ENCODE measurements around the gene CEBPB.
"Not testable (repeated sequence)": the region's sequence is repeated elsewhere in the genome, so short reads cannot be mapped to it uniquely, and the experiment has no call there.

CEBPB gene

DNA sequence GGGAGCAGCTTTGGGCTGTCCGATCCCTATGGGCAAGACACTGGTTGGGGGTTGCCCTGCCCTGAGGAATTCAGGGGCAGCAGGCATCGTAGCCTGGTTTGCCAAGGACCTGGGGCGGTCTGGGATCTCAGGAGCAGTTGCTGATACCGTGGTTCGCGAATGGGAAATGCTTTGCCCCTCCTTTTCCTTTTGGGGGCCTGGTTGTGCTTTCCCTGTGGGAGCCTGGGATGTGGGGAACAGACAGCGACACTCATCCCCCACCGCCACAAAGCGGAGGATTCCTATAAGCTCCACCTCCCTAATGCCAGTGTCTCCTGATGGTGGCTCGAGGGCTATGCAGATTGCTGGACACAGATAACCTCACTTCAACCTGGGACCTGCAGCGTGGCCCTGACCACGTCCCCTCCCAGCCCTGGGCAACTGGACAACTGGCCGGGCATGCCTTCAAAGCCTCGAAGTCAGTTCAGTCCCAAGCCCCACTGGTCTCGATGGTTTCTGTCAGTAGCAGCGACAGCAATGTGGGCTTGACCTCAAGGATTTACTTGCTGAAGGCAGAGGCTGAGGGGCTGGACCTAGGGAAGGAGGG, 3.3 kb downstream of the CEBPB start:
- DNase-seq = no peak

DNA sequence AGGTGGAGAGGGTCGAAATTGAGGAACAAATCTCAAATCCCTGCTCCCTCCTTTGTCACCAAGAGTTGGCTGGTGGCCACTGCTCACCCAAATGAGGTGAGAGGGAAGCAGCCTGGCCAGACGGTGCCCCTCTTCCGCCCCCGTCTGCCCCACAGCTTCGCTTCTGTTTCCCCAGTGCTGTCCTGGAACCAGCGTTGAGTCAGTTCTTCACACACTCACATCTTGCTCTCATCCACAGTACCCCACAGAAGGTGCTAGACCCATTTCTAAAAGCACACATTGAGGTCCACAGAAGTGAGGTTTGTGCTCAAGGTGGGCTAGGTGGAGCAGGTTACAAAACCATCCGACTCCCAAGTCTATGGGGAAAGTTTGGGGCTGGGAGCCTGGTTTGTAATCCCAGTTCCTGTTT, 3.8 kb downstream of the CEBPB start:
- no peak for DNase-seq

DNA sequence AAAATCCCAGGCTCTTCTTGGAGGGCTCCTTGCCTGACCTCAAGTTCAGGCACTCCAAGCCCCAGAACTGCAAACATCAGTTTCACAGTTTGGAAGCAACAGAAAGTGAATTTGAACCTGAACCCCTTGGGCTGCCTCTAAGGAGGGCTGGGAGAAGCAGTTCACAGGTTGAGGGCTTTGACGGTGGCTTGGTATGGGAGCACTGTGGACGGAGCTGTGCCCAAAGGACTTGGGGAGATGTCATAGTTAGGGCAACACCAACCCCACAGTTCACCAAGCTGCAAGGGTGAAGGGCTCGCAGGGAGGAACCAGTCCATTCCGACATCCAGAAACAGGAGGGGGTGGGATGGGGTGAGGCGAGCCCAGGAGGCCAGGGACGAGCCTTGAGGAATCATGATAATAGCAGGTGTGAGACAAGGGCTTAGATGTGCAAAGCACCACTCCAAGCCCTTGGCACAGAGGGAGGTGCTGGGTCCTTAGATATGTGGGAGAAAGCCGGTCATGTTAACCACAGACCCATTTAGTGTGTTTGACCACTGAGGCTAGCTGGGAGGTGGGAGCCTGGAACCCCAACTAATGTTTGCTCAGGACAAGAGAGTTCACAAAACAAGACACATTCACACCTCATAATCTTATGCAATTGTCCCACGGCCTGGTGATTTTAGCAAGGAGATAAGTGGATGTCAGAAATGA, 4.3 kb downstream of the CEBPB start:
- DNase-seq = no peak

DNA sequence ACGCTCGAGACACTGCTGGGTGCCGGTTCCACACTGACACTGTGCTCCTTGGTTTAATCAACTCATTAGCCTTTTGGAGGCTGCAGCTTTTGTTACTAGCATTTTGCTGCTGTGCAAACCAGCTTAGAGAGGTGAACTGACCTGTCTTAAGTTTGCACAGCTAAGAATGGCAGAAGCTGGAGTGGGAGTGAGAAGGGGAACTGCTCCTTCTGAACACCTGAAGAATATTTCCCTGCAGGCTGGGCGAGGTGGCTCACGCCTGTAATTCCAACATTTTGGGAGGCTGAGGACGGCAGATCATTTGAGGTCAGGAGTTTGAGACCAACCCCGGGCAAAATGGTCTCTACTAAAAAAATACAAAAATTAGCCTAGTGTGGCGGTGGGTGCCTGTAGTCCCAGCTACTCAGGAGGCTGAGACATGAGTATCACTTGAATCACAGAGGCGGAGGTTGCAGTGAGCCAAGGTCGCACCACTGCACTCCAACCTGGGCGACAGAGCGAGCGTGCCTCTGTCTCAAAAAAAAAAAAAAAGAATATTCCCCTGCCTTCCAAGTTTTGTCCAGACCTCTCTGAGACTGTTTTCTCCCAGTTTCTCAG, 5.0 kb downstream of the CEBPB start:
- no peak for DNase-seq

DNA sequence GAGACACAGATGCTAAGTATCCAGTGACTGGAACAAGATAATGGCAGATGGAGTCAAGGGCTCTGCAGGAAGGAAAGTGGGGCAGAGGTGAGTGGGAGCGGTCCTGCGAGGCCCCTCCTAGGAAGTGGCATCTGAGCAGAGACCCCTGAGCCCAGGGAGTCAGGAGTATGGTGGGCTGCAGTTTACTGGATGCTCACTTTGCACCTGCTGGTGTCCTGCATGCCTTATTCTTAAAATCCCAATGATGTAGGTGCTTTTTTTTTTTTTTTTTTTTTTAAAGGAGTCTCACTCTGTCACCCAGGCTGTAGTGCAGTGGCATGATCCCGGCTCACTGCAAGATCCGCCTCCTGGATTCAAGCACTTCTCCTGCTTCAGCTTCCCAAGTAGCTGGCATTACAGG, 5.6 kb downstream of the CEBPB start:
- DNase-seq = no peak

DNA sequence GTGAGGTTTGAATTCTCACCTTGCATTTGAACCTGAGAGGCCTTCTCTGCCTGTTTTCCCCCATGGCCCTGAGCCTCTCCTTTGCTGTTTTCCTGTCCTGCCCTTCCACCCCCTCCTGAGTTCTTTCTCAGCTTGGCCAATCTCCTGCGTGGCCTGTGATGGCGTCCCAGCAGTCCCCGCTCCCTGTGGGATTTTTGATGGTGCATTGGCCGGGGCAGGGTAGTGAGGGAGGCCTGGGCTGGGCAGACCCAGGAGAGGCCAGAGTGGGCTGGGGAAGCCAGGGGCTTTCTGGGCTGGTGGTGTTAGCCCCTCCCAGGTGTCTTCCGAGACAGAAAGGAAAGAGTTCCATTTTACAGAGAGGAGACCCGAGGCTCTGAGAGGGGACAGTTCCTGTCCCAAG, 6.3 kb downstream of the CEBPB start:
- DNase-seq = no peak

DNA sequence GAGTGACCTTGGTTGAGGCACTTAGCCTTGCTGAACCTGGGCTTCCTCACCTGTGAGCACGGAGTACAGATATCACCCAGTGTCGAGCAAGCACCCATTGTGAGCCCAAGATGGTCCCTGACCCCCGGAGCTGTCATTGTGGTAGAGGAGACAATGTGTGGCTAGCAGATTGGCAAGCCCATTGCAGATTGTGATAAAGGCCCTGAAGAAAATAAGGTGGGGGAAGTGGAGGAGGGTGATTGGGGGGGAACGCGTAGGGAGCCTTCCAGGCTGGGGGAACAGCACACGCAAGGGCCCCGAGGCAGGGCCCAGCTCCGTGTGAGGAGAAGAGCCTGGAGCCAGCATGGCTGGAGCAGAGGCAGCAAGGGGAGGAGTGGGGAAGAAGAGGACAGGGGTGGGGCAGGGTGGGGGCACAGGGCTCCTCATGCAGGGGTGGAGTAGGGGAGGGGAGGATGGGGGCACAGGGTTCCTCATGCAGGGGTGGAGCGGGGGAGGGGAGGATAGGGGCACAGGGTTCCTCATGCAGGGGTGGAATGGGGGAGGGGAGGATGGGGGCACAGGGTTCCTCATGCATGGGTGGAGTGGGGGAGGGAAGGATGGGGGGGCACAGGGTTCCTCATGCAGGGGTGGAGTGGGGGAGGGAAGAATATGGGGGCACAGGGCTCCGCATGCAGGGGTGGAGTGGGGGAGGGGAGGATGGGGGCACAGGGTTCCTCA, 7.0 kb downstream of the CEBPB start:
- DNase-seq = no peak

DNA sequence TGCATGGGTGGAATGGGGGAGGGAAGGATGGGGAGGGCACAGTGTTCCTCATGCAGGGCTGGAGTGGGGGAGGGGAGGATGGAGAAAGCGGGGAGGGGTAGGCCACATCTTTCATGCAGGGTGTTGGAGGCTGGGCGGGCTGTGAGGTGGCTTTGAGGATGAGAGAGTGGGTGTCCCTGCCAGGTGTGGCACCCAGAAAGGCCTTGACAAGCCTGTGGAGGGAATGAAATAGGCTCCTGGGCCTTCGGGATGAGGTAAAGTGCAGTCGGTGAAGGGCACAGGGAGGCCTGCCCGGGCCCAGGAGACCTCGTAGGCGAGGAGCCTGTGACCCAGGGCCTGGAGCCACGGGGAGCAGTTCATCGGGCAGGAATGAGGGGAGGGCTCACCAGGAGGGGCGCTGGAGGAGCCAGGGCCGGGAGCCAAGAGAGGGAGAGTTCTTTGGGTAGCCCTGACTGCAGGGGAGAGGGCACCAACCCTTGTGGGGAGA, 7.6 kb downstream of the CEBPB start:
- no peak for DNase-seq

DNA sequence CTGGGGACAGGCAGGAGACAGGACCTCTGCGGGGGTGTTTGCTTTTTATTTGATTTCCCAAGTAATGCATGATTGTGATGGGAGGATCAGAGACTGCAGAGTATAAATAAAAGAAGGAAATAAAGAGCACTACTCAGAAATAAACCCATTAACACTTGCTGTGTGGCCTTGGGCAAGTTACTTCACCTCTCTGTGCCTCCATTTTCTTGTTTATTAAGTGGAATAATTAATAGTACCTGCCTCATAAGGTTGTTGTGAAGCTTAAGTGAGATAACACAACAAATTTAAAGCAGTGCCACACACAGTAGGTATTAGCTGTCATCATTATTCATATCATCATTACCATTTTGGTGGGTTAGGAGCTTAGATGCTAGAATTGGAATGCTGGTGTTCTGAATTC, 8.1 kb downstream of the CEBPB start:
- no peak for DNase-seq

DNA sequence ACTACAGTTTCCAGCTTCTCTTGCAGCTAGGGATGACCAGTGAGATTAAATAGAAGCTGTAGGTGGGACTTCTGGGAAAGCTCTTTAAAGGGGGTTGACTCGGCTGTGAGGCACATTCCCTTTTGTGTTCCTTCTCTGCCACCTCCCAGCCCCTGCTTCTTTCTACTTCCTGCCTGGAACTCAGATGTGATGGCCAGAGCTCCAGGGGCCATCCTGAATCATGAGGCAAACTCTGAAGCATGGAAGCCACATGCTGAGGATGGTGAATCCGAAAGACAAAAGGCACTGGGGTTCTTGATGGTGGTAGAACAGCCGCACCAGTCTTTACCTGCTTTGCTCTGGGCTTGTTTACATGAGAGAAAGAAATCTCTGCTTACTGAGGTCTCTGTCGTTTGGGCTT, 9.1 kb downstream of the CEBPB start:
- DNase-seq = no peak

DNA sequence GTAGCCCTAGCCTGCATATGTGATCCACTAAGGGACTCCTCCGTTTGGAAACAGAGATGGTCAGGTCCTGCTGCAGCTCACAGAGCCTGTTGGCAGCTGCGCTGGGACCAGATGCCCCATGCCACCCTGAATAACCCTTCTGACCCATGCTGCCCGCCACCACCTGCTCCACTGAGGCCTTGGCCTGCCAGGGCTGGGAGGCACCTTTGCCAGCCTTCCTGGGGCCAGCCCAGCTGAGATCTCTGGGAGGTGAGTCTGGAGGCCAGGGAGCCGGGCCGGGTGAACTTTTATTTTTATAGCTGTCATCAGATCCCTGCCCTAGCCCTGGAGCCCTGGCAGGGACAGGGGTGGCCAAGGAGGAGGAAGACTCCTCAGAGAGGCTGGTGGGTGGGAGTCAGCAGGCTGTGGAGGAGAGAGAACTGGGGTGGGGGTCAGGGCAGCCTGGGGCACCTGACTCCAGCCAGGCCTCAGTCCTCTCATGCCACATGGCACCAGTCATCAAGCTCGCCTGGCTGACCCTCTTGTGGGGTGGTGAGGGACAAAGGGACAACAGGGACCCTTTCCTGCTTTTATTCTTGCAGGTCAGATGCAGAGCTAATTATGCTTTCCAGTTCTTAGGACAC, 10.0 kb downstream of the CEBPB start:
- no peak for DNase-seq

DNA sequence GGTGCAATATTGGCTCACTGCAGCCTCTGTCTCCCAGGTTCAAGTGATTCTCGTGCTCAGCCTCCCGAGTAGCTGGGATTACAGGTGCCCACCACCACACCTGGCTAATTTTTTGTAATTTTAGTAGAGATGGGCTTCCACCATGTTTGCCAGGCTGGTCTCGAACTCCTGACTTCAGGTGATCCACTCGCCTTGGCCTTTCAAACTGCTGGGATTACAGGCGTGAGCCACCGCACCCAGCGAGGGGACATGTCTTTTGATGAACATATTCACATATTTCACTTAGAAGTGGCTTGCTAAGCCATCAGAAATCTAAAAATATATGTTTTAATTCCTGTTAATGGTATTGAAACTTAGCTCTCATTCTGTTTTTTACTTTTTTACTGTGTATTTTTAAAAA, 11.1 kb downstream of the CEBPB start:
- DNase-seq = not testable (repeated sequence)

DNA sequence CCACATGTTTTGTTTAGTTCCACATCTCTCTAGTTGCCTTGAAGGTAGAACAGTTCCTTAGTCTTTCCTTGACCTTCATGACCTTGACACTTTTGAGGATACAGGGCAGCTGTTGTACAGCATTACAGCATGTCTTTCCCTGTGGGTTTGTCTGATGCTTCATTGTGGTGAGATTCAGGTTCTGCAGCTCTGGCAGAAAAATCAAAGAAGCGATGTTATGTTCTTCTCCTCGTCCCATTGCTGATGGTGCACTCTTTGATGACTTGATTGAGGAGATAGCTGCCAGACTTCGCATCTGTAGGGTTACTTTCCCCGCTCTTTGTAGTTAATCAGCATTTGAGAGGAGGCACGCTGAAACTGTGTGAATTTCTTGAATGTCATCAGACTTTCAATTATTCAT, 12.0 kb downstream of the CEBPB start:
- DNase-seq = no peak

DNA sequence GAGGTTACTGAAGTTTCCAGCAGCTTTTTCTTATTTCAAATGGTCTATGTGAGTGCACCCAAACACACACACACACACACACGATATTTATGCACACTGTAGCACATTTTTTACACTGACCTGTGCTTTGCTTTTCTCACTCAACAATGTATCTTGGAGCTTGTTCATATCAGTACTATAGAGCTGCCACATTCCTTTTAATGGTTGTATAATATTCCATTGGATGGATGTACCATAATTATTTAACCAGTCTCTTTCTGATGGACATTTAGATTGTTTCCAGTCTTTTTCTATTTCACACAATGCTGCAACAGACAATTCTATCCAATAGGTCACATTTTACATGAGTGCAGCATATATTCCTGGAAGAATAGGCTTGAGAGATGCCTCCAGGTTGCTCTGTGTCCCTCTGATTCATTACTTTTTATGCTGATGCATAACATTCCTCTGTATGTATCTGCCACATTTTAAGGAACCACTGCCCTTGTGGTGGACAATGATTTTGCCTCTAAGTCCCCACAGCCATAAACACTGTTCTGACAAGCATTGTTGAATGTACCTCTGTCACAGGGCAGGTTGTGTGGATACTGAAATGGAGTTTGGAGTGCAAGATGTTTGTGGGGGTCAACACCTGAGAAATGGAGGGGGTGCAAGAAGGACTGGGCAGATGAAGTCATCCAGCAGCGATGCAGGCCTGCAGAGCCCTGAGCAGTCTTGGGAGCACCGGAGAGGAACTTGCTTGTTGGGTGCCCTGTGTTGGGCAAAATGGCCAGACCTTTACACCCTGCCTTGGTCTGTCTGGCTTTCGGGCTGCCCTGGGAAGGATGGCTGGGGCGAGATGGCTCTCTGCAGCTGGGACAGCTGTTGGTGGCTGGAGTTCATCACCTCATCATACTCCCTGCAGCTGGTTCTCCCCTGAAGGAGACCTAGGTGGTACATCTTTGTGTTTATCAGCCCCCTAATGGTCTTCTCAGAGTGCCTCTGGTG, 13.6 kb downstream of the CEBPB start:
- no peak for DNase-seq

DNA sequence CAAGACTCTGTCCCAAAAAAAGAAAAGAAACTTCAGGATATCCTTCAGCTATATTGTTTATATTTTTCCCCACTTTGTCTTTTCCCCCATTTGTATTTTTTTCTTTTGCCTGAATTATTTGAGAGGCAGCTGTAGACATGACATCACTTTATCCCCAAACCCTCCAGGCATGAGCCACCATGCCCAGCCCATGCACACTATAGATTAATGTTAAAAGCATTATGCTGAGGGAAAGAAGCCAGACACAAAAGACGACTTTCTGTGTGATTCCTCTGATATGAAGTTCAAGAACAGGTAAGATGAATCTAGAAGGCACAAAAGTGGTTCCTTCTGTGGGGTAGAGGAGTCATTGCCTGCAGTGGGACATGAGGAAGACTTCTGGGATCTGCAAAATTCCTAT, 16.4 kb downstream of the CEBPB start:
- DNase-seq = no peak

DNA sequence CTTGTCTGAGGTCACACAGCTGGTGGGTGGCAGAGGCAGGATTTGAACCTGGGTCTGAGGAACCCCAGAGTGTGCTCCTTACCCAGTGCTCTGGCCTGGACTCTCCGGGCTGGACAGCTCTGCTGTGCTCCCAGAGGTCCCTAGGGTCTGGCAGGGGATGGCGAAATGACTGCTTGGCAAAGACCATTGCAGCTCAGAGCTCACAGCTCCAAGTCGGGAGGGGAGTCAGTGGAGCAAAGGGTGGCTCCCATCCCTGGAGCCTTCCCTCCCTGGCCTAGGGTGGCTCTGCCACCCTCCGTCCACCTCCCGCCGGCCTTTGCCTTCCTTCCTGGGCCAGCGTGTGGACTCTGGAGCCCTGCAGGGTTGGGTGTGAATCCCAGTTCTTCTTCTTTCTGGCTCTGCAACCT, 17.5 kb downstream of the CEBPB start:
- DNase-seq = no peak

DNA sequence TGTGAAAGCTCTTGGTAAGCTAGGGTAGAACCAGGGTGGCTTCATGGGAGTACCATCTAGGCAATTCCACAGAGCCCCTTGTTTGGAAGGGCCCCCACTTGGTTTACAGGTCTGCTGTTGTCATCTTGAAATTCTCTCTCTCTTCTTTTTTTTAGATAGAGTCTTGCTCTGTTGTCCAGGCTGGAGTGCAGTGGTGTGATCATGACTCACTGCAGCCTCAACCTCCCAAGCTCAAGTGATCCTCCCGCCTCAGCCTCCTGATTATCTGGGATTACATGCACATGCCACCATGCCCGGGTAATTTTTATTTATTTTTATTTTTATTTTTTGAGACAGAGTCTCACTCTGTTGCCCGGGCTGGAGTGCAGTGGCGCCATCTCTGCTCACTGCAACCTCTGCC, 18.2 kb downstream of the CEBPB start:
- not testable (repeated sequence) for DNase-seq

DNA sequence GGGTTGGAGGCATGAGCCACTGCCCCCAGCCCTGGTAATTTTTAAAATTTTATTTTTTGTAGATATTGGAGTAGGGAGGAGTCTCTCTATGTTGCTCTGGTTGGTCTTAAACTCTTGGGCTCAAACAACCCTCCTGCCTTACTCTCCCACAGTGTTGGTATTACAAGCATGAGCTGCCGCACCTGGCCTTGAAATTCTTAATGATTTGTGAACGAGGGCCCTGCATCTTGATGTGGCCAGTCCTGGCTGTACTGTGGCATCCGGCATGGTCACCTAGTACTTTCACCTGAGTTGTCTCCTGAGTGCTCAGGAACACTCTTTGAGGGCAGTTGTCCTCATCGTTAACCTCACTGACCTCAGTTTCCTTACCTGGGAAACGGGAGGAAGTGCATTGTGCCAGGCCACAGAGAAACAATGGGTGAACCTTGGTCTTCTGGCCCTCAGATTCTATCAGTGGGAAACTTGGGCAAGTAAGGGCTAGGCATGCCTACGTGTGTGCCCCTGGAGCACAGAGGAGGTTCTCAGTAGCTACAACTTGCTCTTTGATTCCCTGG, 19.5 kb downstream of the CEBPB start:
- no peak for DNase-seq

DNA sequence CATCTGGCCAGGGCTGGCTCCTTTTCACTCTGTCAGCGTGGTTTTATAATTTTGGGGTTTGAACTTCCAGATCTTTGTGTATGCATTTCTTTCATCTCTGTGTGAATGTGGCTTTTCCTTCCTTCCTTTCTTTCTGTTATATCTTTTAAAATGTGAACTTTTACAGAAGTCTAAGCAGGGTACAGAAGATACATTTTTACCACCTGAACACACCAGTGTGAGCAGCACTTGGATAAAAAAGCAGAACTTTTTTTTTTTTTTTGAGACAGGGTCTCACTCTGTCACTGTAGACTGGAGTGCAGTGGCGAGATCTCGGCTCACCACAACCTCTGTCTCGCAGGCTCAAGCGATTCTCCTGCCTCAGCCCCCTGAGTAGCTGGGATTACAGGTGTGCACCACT, 20.5 kb downstream of the CEBPB start:
- no peak for DNase-seq

DNA sequence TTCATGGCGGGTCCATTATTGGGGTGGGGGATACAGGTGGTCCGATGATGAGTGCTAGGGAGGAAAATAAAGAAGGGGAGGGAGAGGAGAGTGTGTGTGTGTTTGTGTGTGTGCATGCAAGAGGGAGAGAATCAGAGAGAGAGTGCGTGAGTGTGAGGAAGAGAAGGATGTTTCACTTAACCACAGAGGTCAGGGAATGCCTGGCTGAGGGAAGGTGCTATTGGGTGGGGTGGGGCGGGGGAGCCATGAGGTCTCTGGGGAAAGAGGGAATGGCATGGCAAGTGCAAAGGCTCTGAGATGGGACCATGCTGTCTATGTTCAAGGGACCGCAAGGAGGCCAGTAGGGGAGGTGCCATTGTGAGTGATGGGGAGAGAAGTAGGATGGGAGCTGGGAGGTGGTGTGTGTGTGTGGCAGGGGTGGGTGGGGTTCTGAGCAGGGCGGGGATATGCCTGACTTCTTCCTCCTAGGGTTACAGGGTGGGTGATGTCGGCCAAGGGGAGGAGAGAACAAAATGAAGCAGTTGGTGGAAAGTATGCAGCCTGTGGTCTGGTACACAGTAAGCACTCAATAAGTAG, 23.0 kb downstream of the CEBPB start:
- DNase-seq = no peak

DNA sequence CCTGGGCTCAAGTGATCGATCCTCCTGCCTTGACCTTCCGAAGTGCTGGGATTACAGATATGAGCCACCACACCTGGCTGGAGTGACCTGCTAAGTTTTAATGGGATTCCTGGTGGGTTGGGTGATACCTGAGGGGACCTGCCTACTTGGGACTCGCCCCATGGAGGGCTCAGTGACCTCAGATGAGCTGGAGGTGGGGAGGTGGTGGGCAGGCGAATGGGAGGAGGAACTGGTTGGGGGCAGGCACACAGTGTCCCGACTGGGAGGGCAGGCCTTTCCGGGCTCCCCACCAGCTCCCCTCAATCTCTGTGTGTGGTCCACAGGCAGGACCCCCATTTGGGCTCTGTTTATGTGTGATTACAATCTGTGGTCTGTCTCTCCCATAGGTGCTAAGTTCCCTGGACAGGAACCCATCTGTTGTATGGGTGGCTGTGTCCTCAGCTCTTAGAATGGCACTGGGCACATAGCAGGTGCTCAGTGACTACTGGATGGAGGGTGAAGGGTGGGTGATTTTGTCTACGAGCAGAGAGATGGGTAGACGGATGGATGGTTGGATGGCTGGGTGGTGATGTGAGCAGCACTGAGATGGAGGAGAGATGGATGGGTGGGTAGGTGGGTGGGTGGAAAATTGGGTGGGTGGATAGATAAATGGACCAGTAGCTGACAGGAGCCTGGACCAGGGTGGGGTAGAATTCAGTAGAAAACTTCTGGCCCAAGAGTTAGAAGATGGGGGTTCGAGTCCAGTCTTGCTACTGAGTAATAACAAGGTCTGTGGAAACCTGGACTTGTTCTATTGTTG, 23.8 kb downstream of the CEBPB start:
- no peak for DNase-seq
